ENCODE data around the gene RALGAPA2. TPM values are rescaled to one million over a fixed set of nuclear protein-coding genes. Genes with fewer than 3 reads are reported as not detected.

The RALGAPA2 gene
- total and polyA plus RNA-seq, 3 donors from 2014 or later = 26.9 to 61.5 (median 59.2) TPM

- intact Hi-C loops (cut with DNase I; ENCODE audit: low total_unique reads) = loop anchor here (5.0 kb wide), 1 partner anchor 162 kb away; no protein-coding TSS in a partner anchor
- peak; percentile 22 for DNase-seq
Measured at GRCh38 chr20:20664795-20665589, 47.5 kb downstream of the RALGAPA2 start.

DNA sequence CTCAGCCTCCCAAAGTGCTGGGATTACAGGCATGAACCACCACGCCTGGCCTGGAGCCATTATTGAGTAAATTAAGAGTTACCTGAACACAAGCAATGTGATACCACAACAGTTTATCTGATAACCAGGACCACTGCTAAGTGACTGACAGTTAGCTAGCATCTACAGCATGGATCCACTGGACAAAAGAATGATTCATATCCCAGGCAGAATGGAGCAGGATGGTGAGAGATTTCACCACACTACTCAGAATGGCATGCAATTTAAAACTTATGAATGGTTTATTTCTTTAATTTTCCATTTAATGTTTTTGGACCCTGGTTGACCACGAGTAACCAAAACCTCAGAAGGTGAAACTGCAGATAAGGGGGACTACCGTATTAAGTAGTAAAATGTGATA lies 48.6 kb downstream of the RALGAPA2 start:
- TF ChIP-seq CTCF (IDR thresholded peaks at IDR 0.05) (no peak), POLR2A (IDR thresholded peaks at IDR 0.05) (no peak)
- H3K4me3 ChIP-seq = no peak overlapping the region
- no peak for DNase-seq
- H3K27ac ChIP-seq = no peak overlapping the region
- H3K9me3 ChIP-seq = no peaks in the 10 kb centered on the region
- intact Hi-C loops (cut with DNase I; ENCODE audit: low total_unique reads) = no loop called here
- 54 to 73% methylated on average over 2 to 3 of the region's 3 CpGs for WGBS, 2 donors
- no peaks in the 10 kb centered on the region for H3K27me3 ChIP-seq
- H3K4me1 ChIP-seq = peaks cover 13% of the 10 kb centered on the region
- H3K36me3 ChIP-seq (ENCODE audit: low read depth, missing control alignments) = no peaks in the 10 kb centered on the region

More at GRCh38 chr20:20664795-20665589, 47.5 kb downstream of the RALGAPA2 start:
- H3K4me3 ChIP-seq = no peak overlapping the region
- H3K9me3 ChIP-seq = no peaks in the 10 kb centered on the region
- TF ChIP-seq CTCF (IDR thresholded peaks at IDR 0.05) = peak; percentile 19 to 39 (median 35)
- TF ChIP-seq POLR2A (IDR thresholded peaks at IDR 0.05) = no peak
- H3K27ac ChIP-seq = no peak overlapping the region
- WGBS, 2 donors = 56 to 63% methylated on average over 2 of the region's 2 CpGs
- H3K36me3 ChIP-seq (ENCODE audit: low read depth, missing control alignments) = no peaks in the 10 kb centered on the region
- no peaks in the 10 kb centered on the region for H3K27me3 ChIP-seq
- peaks cover 13% of the 10 kb centered on the region for H3K4me1 ChIP-seq

- 54 to 65% methylated on average over 4 of the region's 4 CpGs for WGBS, 2 donors
- no peaks in the 10 kb centered on the region for H3K36me3 ChIP-seq (ENCODE audit: low read depth, missing control alignments)
- no peaks in the 10 kb centered on the region for H3K9me3 ChIP-seq
- TF ChIP-seq POLR2A (IDR thresholded peaks at IDR 0.05) = no peak
- TF ChIP-seq CTCF (IDR thresholded peaks at IDR 0.05) = no peak
- no peak overlapping the region for H3K27ac ChIP-seq
- no peak overlapping the region for H3K4me3 ChIP-seq
- H3K27me3 ChIP-seq = no peaks in the 10 kb centered on the region
- no peaks in the 10 kb centered on the region for H3K4me1 ChIP-seq
- intact Hi-C loops (cut with DNase I; ENCODE audit: low total_unique reads) = no loop called here
- no peak for DNase-seq
Measured at GRCh38 chr20:20658871-20659431, 53.5 kb downstream of the RALGAPA2 start.

- Histone ChIP-seq H3K36me3 (ENCODE audit: low read depth, missing control alignments) (no peaks in the 10 kb centered on the region), H3K27ac (no peak overlapping the region), H3K27me3 (no peaks in the 10 kb centered on the region), H3K4me1 (no peaks in the 10 kb centered on the region), H3K4me3 (no peak overlapping the region), H3K9me3 (no peaks in the 10 kb centered on the region)
- TF ChIP-seq CTCF (IDR thresholded peaks at IDR 0.05) (no peak), POLR2A (IDR thresholded peaks at IDR 0.05) (no peak)
- no peak for DNase-seq
- intact Hi-C loops (cut with DNase I; ENCODE audit: low total_unique reads) = no loop called here
Measured at GRCh38 chr20:20658123-20658522, 54.3 kb downstream of the RALGAPA2 start.

All from testis (tissue), 3 donors.